C4-2B (cell line): ENCODE results near the gene TJP3.

Experiments used
- H3K27ac ChIP-seq: fragments of 450-650 bp; 2 replicates; pipeline ENCODE4 v1.5.1; 2017
- ZFX ChIP-seq: fragments of 450-650 bp; IDR thresholded peaks from 2 replicates; pipeline ENCODE4 v1.6.1; 2017
- TF ChIP-seq, protein P1 (sequence below): fragments of 450-650 bp; conservative IDR thresholded peaks from 2 replicates; pipeline ENCODE4 v1.5.1; 2017; ENCODE audit warnings: mild to moderate bottlenecking

TJP3 gene

GRCh38 chr19:3695986-3696659 lies 12.1 kb upstream of the TJP3 start:
- no peak overlapping the region for H3K27ac ChIP-seq
- TF ChIP-seq, protein P1, sequence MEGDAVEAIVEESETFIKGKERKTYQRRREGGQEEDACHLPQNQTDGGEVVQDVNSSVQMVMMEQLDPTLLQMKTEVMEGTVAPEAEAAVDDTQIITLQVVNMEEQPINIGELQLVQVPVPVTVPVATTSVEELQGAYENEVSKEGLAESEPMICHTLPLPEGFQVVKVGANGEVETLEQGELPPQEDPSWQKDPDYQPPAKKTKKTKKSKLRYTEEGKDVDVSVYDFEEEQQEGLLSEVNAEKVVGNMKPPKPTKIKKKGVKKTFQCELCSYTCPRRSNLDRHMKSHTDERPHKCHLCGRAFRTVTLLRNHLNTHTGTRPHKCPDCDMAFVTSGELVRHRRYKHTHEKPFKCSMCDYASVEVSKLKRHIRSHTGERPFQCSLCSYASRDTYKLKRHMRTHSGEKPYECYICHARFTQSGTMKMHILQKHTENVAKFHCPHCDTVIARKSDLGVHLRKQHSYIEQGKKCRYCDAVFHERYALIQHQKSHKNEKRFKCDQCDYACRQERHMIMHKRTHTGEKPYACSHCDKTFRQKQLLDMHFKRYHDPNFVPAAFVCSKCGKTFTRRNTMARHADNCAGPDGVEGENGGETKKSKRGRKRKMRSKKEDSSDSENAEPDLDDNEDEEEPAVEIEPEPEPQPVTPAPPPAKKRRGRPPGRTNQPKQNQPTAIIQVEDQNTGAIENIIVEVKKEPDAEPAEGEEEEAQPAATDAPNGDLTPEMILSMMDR, result no peak
- no peak for TF ChIP-seq ZFX

- no peak overlapping the region for H3K27ac ChIP-seq
- TF ChIP-seq ZFX, result no peak
- TF ChIP-seq, protein P1, result no peak
These were observed 11.6 kb upstream of the TJP3 start for GRCh38 chr19:3696660-3696995.

- TF ChIP-seq, protein P1, result no peak
- TF ChIP-seq ZFX, result no peak
- no peak overlapping the region for H3K27ac ChIP-seq
These were observed 11.1 kb upstream of the TJP3 start for GRCh38 chr19:3697094-3697493.

GRCh38 chr19:3697671-3698385 lies 10.4 kb upstream of the TJP3 start:
- TF ChIP-seq, protein P1, result no peak
- no peak for TF ChIP-seq ZFX
- H3K27ac ChIP-seq, result no peak overlapping the region; the same call in 1 of the 2 replicates

DNA sequence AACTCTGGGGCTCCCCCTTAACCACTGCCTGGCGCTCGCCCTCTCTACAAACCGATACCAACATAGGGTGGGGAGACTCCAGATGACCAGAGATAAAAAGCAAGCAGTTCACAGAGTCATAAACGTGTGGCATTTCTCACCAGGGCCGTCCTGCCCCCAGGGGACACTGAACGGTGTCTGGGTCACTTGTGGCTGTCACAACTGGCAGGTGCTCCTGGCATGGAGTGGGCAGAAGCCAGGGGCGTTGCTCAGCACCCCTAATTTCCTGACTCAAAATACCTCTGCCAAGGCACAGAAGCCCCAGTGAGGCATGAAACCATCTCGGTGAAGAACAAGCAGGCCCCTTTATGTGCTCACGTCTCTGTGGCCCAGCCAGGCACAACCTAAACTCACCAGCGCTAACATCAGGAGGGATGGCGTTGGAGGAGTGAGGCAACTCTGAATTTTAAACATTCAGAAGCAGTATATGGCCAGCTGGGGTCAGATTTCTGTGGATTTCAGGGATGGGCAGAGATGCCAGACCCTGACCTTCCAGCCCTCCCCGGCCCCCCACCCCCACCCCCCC lies 9.7 kb upstream of the TJP3 start:
- TF ChIP-seq, protein P1, result no peak
- TF ChIP-seq ZFX, result no peak
- H3K27ac ChIP-seq, result peak overlapping the region; percentile 82; the same call in 1 of the 2 replicates

- TF ChIP-seq ZFX, result no peak
- TF ChIP-seq, protein P1, result no peak
- H3K27ac ChIP-seq, result peak overlapping the region; percentile 82
These were observed 9.0 kb upstream of the TJP3 start for GRCh38 chr19:3698974-3699740.
